ENCODE results near the gene ZNF181.

ZNF181 gene

GRCh38 chr19:34759218-34759917 is 25.3 kb downstream of the ZNF181 start:
- DNase-seq: no peak

DNA sequence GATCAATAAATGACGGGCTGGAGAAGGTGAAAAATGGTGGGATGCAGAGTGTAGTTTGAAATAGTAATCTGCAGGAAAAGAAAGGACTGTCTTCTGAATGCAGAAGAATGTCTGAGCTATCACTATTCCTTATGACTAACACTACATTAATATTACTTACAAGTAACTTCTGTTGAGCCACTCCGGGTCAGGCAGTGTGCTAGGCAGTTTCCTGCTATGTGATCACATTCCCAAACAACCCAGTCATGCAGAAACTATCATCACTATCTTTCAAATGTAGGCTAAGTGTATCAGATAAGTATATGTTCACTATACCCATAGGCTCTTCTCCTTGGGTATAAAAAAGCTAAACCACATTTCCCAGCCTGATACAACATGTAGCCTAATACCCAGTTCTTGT is 32.3 kb downstream of the ZNF181 start:
- no peak for DNase-seq

DNA sequence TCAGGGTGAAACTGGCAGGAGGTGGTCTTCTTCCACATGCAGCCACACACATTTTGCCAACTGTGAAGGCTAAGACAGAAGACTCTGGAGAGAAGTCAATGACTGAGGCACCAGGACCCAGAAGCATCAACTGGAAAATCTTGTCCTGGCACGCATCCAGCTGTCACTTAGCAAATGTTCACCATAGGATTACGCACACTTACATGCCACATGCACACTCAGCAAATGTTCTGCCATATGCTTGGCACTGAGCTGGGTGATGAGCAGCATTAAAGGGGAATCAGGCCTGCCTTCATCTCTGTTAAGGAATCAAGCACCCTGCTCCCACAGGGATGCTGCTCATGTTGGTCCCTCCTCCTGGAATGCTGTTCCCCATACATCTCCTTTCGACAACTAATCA is 33.9 kb downstream of the ZNF181 start:
- no peak for DNase-seq

- DNase-seq: peak; percentile 70 to 92 (median 82)
Measured at GRCh38 chr19:34772697-34773554, 38.9 kb downstream of the ZNF181 start, which contains the start of gene ZNF599. Gene ZNF599, minus strand, starts transcription at chr19:34773215. Its CDS starts 374 bp downstream, at chr19:34772841.

DNA sequence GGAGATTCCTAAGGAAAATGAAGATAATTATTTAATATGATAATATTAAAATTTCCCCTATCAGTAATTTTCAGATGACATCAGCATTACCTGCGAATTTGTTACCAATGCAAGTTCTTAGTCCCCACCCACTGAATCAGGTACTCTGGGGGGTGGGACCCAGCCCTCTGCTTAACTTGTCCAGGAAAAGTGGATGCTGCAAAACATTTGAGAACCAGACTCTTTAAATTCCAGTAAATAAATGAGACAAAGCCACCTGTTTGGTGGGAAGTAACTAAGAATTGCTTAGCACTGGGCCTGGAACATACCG is 39.5 kb downstream of the ZNF181 start:
- DNase-seq: no peak

GRCh38 chr19:34774857-34775256 is 40.8 kb downstream of the ZNF181 start:
- no peak for DNase-seq

DNA sequence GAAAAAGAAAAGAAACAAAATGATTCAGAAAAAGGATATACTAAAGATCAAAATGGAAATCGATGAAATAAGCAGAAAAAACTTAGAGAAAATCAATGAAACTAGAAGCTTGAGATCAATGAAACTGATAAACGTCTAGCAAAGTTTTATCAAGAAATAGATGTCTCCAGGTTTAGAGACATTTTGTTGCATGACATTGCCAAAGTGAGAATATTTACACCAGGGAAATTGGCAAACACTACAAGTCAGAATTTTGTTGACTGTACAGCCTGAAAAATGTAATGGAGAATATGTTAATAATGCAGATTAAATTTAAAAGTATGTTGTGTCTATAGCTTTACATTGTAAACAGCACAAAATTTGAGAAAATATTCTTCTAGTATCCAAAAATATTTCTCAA is 44.3 kb downstream of the ZNF181 start:
- no peak for DNase-seq

GRCh38 chr19:34779652-34780051 is 45.6 kb downstream of the ZNF181 start:
- no peak for DNase-seq

DNA sequence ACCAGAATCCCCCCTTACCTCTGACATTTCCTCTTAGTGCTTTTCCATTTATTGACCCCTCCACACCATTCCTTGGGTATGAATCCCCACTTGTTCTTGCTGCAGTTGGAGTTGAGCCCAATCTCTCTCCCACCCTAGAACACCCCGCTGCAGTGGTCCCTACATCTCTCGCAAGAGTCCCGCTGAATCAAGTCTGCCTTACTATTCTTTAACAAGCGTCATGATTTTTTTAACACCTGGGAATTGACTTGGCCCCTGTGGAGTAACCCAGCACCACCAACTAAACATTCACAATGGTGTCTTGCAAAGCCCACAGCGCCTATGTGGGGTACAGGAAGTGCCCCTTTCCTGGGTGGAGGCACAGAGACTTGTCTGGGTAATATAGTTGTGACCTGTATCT is 52.2 kb downstream of the ZNF181 start:
- no peak for DNase-seq

- DNase-seq: no peak
Measured at GRCh38 chr19:34787059-34787824, 53.2 kb downstream of the ZNF181 start.

DNA sequence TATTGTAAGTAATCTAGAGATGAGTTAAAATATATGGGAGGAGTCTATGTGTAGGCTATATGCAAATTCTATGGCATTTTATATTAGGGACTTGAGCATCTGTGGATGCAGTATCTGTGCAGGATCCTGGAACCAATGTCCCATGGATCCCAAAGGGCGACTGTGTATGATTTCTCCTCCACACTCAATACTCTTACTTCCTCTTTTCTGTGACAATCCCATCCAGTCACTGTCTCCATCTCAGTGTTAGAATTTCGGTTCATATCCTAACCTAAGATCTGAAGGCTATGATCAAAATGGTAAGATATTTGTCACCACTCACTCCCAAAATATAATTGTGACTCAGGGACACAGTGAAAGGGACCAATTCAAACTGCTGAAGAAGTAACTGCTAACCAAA is 54.0 kb downstream of the ZNF181 start:
- DNase-seq: no peak

GRCh38 chr19:34793565-34793964 is 59.5 kb downstream of the ZNF181 start:
- no peak for DNase-seq

DNA sequence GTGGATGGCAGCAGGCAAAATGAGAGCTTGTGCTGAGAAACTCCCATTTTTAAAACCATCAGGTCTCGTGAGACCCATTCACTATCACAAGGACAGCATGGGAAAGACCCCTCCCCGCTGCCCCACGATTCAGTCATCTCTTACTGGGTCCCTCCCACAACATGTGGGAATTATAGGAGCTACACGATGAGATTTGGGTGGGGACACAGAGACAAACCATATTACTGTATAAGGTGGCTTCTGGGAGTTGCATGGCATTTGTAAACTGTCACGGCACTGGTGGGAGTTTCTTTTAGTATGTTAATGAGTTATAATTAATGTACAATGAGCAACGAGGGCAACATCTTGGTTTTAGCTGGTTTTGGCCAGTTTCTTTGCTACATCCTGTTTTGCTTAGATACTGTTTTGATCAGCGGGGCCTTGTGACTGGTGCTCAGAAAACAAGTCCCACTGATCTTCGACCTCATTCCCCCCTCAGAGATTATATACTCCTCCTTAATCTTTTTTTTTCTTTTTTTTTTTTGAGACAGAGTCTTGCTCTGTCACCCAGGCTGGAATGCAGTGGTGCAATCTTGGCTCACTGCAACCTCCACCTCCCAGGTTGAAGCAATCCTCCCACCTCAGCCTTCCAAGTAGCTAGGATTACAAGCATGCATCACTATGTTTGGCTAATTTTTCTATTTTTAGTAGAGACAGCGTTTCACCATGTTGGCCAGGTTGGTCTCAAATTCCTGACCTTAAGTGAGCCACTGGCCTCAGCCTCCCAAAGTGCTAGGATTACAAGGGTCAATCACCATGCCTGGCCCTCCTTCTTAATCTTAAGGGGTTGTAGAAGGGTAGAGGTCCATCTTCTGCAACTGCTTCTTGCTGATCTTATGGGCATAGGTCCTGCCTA is 60.3 kb downstream of the ZNF181 start:
- DNase-seq: no peak
